ENCODE measurements around the gene LYAR. TPM values are rescaled to one million over a fixed set of nuclear protein-coding genes. Genes with fewer than 3 reads are reported as not detected.

LYAR gene
- total and polyA plus RNA-seq, 2 donors from 2014 or later: 6.6 to 8.6 TPM

GRCh38 chr4:4288098-4288497 is 1.9 kb downstream of the LYAR start:
- Histone ChIP-seq H3K4me1 (ENCODE audit: control insufficient read depth in 2 of 3, insufficient read depth in 2 of 3, low read depth in 1 of 3, low read length in 3 of 3) (peaks cover 8 to 21% (median 11%) of the 10 kb centered on the region in 3 donors), H3K27me3 (ENCODE audit: control insufficient read depth, insufficient read depth, low read length) (no peaks in the 10 kb centered on the region), H3K4me3 (ENCODE audit: low read length in 3 of 3) (no peak overlapping the region), H3K9ac (ENCODE audit: low read length in 3 of 3) (no peak overlapping the region), H3K36me3 (ENCODE audit: control insufficient read depth in 2 of 3, insufficient read depth in 3 of 3, low read length in 3 of 3) (peaks cover 0 to 6% (median 2%) of the 10 kb centered on the region in 3 donors), H3K9me3 (ENCODE audit: control insufficient read depth in 2 of 3, insufficient read depth in 1 of 3, low read length in 3 of 3) (no peaks in the 10 kb centered on the region), H3K27ac (ENCODE audit: low read depth in 2 of 2, low read length in 2 of 2) (no peak overlapping the region)
- FAIRE-seq (no peak), DNase-seq (no peak)
- no peak for TF ChIP-seq CTCF (IDR thresholded peaks at IDR 0.05; ENCODE audit: borderline replicate concordance, extremely low read depth, insufficient read depth)
- intact Hi-C loops (cut with DNase I): no loop called here

GRCh38 chr4:4284827-4285618 is 4.9 kb downstream of the LYAR start:
- H3K9me3 ChIP-seq (ENCODE audit: control insufficient read depth in 2 of 3, insufficient read depth in 1 of 3, low read length in 3 of 3): no peaks in the 10 kb centered on the region
- DNase-seq: no peak
- H3K9ac ChIP-seq (ENCODE audit: low read length in 3 of 3): no peak overlapping the region
- H3K27me3 ChIP-seq (ENCODE audit: control insufficient read depth, insufficient read depth, low read length): no peaks in the 10 kb centered on the region
- no peak for FAIRE-seq
- intact Hi-C loops (cut with DNase I): no loop called here
- no peak overlapping the region for H3K27ac ChIP-seq (ENCODE audit: low read depth in 2 of 2, low read length in 2 of 2)
- no peak for TF ChIP-seq CTCF (IDR thresholded peaks at IDR 0.05; ENCODE audit: borderline replicate concordance, extremely low read depth, insufficient read depth)
- peaks cover 4 to 12% (median 5%) of the 10 kb centered on the region in 3 donors for H3K4me1 ChIP-seq (ENCODE audit: control insufficient read depth in 2 of 3, insufficient read depth in 2 of 3, low read depth in 1 of 3, low read length in 3 of 3)
- H3K36me3 ChIP-seq (ENCODE audit: control insufficient read depth in 2 of 3, insufficient read depth in 3 of 3, low read length in 3 of 3): peaks cover 4 to 15% (median 12%) of the 10 kb centered on the region in 3 donors
- H3K4me3 ChIP-seq (ENCODE audit: low read length in 3 of 3): no peak overlapping the region

GRCh38 chr4:4281787-4282186 is 8.2 kb downstream of the LYAR start:
- H3K9ac ChIP-seq (ENCODE audit: low read length in 3 of 3): no peak overlapping the region
- H3K9me3 ChIP-seq (ENCODE audit: control insufficient read depth in 2 of 3, insufficient read depth in 1 of 3, low read length in 3 of 3): no peaks in the 10 kb centered on the region
- H3K27ac ChIP-seq (ENCODE audit: low read depth in 2 of 2, low read length in 2 of 2): no peak overlapping the region
- FAIRE-seq (no peak), DNase-seq (no peak)
- no peaks in the 10 kb centered on the region for H3K27me3 ChIP-seq (ENCODE audit: control insufficient read depth, insufficient read depth, low read length)
- intact Hi-C loops (cut with DNase I): no loop called here
- TF ChIP-seq CTCF (IDR thresholded peaks at IDR 0.05; ENCODE audit: borderline replicate concordance, extremely low read depth, insufficient read depth): no peak
- no peak overlapping the region for H3K4me3 ChIP-seq (ENCODE audit: low read length in 3 of 3)
- peaks cover 5 to 29% (median 15%) of the 10 kb centered on the region in 3 donors for H3K36me3 ChIP-seq (ENCODE audit: control insufficient read depth in 2 of 3, insufficient read depth in 3 of 3, low read length in 3 of 3)
- no peaks in the 10 kb centered on the region for H3K4me1 ChIP-seq (ENCODE audit: control insufficient read depth in 2 of 3, insufficient read depth in 2 of 3, low read depth in 1 of 3, low read length in 3 of 3)

Measured in kidney (tissue), 14 donors.